Astrocyte of the cerebellum (primary cell): ENCODE measurements around the gene CAPN12.

Experiments
- DNase-seq: peaks from one replicate; pipeline ENCODE4 v3.0.0-alpha.2; 2011; ENCODE audit warnings: low read depth
- H3K4me3 ChIP-seq: 2 replicates; pipeline ENCODE4 v1.5.1; 2011; ENCODE audit warnings: mild to moderate bottlenecking, low read depth, low read length, moderate library complexity
- in situ Hi-C: cut with HindIII; loops from 2 replicates; pipeline ENCODE4 v1.10.0; 2017; ENCODE audit warnings: low sequenced_read_pairs
- TF ChIP-seq, protein P1 (sequence below): IDR thresholded peaks from 2 replicates; pipeline ENCODE4 v1.5.1; 2012; ENCODE audit warnings: low read length, low read depth, moderate library complexity, mild to moderate bottlenecking; ENCODE audit errors: missing control alignments

Gene CAPN12

GRCh38 chr19:38699647-38700349 is 44.5 kb downstream of the CAPN12 start:
- in situ Hi-C loops, result no loop called here
- no peak overlapping the region for H3K4me3 ChIP-seq
- TF ChIP-seq, protein P1, sequence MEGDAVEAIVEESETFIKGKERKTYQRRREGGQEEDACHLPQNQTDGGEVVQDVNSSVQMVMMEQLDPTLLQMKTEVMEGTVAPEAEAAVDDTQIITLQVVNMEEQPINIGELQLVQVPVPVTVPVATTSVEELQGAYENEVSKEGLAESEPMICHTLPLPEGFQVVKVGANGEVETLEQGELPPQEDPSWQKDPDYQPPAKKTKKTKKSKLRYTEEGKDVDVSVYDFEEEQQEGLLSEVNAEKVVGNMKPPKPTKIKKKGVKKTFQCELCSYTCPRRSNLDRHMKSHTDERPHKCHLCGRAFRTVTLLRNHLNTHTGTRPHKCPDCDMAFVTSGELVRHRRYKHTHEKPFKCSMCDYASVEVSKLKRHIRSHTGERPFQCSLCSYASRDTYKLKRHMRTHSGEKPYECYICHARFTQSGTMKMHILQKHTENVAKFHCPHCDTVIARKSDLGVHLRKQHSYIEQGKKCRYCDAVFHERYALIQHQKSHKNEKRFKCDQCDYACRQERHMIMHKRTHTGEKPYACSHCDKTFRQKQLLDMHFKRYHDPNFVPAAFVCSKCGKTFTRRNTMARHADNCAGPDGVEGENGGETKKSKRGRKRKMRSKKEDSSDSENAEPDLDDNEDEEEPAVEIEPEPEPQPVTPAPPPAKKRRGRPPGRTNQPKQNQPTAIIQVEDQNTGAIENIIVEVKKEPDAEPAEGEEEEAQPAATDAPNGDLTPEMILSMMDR, result no peak
- no peak for DNase-seq

GRCh38 chr19:38699027-38699346 is 45.3 kb downstream of the CAPN12 start:
- H3K4me3 ChIP-seq, result no peak overlapping the region
- TF ChIP-seq, protein P1, result no peak
- in situ Hi-C loops, result no loop called here
- DNase-seq, result no peak

GRCh38 chr19:38698225-38699026 is 45.8 kb downstream of the CAPN12 start:
- no peak for DNase-seq
- in situ Hi-C loops, result no loop called here
- TF ChIP-seq, protein P1, result no peak

GRCh38 chr19:38697641-38698071 is 46.6 kb downstream of the CAPN12 start:
- TF ChIP-seq, protein P1, result no peak
- no peak overlapping the region for H3K4me3 ChIP-seq
- no peak for DNase-seq
- in situ Hi-C loops, result no loop called here

More at GRCh38 chr19:38698225-38699026, 45.8 kb downstream of the CAPN12 start:
- H3K4me3 ChIP-seq, result no peak overlapping the region

DNA sequence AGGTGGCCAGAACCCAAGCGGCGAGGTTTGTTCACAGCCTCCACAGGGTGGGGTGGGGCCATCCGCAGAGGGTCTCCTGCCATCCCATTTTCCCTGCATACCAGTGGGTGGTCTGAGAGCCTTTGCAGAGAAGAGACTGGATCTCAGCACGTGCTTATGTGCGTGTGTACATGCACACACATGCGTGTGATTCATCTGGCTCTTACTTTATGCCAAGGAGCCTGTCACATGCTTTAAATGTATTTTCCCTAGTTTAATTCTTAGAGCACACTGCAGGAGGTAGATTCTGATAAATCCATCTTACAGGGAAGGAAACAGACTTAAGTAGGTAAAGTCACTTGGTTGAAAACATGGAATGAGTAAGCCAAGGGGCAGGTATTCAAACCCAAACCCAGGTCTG is 47.1 kb downstream of the CAPN12 start:
- H3K4me3 ChIP-seq, result no peak overlapping the region
- TF ChIP-seq, protein P1, result no peak
- in situ Hi-C loops, result no loop called here
- DNase-seq, result no peak

DNA sequence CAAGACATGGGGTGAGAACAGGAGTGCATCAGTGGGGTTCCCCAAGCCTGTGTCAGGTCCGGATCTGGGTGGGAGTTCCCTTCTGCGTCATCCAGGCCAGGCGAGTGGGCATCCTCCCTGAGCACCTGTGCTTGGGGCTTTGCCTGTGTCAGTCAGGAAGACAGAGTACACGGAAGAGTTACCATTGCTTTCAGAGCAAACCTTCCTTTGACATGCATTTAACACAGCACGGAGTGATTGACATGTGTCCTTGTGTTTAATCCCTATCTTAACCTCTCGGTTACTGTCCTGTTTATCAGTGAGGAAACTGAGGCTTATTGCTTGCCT is 47.6 kb downstream of the CAPN12 start:
- H3K4me3 ChIP-seq, result no peak overlapping the region
- in situ Hi-C loops, result no loop called here
- TF ChIP-seq, protein P1, result no peak
- no peak for DNase-seq
